Panc1 (cell line): ENCODE results near the gene SLC6A13.
"Not testable (repeated sequence)": the region's sequence is repeated elsewhere in the genome, so short reads cannot be mapped to it uniquely, and the experiment has no call there.

Source experiments
- CTCF ChIP-seq: fragments of 450-650 bp; IDR thresholded peaks from 2 replicates; pipeline ENCODE4 v1.5.1; 2017; ENCODE audit warnings: mild to moderate bottlenecking
- POLR2AphosphoS5 ChIP-seq: IDR thresholded peaks from 2 replicates; pipeline ENCODE4 v1.6.1; 2012; ENCODE audit warnings: mild to moderate bottlenecking, low read depth, low read length, moderate library complexity
- REST ChIP-seq, 2 experiments: IDR thresholded peaks; 2 replicates each; pipeline ENCODE4 v1.6.1; 2011 to 2012; ENCODE audit warnings: low read depth in 2 of 2, control low read depth in 1 of 2, low read length in 1 of 2, mild to moderate bottlenecking in 1 of 2, moderate library complexity in 1 of 2; ENCODE audit not compliant: insufficient read depth in 1 of 2
- SIN3A ChIP-seq: IDR thresholded peaks from 2 replicates; pipeline ENCODE4 v1.6.1; 2012; ENCODE audit warnings: low read depth, mild to moderate bottlenecking, low read length, moderate library complexity, borderline replicate concordance; ENCODE audit not compliant: insufficient read depth
- TCF7L2 ChIP-seq: IDR thresholded peaks from 2 replicates; pipeline ENCODE4 v1.6.1; 2011; ENCODE audit warnings: mild to moderate bottlenecking, low read depth, low read length, inconsistent platforms

DNA sequence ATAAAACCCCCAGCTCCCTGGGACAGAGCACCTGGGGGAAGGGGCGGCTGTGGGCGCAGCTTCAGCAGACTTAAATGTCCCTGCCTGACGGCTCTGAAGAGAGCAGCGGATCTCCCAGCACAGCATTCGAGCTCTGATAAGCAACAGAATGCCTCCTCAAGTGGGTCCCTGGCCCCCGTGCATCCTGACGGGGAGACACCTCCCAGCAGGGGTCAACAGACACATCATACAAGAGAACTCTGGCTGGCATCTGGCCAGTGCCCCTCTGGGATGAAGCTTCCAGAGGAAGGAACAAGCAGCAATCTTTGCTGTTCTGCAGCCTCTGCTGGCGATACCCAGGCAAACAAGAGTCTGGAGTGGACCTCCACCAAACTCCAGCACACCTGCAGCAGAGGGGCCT lies 35.4 kb upstream of the SLC6A13 start:
- not testable (repeated sequence) for TF ChIP-seq CTCF; REST (IDR thresholded peaks at IDR 0.05; ENCODE audit: insufficient read depth in 1 of 2, low read depth in 2 of 2, low read length in 1 of 2); POLR2AphosphoS5; TCF7L2; SIN3A
